RCC 7860 (cell line): ENCODE data around the gene HTD2.

Source experiments
- DNase-seq: peaks from one replicate; pipeline ENCODE4 v3.0.0-alpha.2; 2015; ENCODE audit warnings: low spot score
- FAIRE-seq: peaks from 2 replicates; lab custom pipeline; 2012; peaks lifted over from hg19 to GRCh38; lab: Jason Lieb, UNC

HTD2 gene

GRCh38 chr3:58291671-58292338 is 14.5 kb upstream of the HTD2 start:
- FAIRE-seq = no peak
- DNase-seq = no peak

GRCh38 chr3:58292866-58293265 is 13.5 kb upstream of the HTD2 start:
- FAIRE-seq (no peak), DNase-seq (no peak)

GRCh38 chr3:58293516-58293915 is 12.8 kb upstream of the HTD2 start:
- DNase-seq (no peak), FAIRE-seq (no peak)

GRCh38 chr3:58296269-58296668 is 10.1 kb upstream of the HTD2 start:
- FAIRE-seq (no peak), DNase-seq (no peak)

GRCh38 chr3:58296843-58297242 is 9.5 kb upstream of the HTD2 start:
- FAIRE-seq (no peak), DNase-seq (no peak)

- FAIRE-seq = no peak
Observed at GRCh38 chr3:58298190-58298589, 8.1 kb upstream of the HTD2 start.

GRCh38 chr3:58299075-58299474 is 7.2 kb upstream of the HTD2 start:
- DNase-seq = no peak
- FAIRE-seq = no peak

More at GRCh38 chr3:58298190-58298589, 8.1 kb upstream of the HTD2 start:
- DNase-seq = no peak

GRCh38 chr3:58299839-58300516 is 6.3 kb upstream of the HTD2 start:
- DNase-seq = peak; percentile 26
- no peak for FAIRE-seq

GRCh38 chr3:58307639-58308215 is 1.4 kb downstream of the HTD2 start:
- DNase-seq = peak; percentile 17
- no peak for FAIRE-seq

- DNase-seq (no peak), FAIRE-seq (no peak)
Observed at GRCh38 chr3:58308728-58309127, 2.4 kb downstream of the HTD2 start.

GRCh38 chr3:58317811-58318210 is 11.5 kb downstream of the HTD2 start:
- DNase-seq (no peak), FAIRE-seq (no peak)

- DNase-seq (no peak), FAIRE-seq (no peak)
Observed at GRCh38 chr3:58321791-58322190, 15.5 kb downstream of the HTD2 start.

GRCh38 chr3:58322793-58323192 is 16.5 kb downstream of the HTD2 start:
- no peak for FAIRE-seq

GRCh38 chr3:58323529-58324390 is 17.4 kb downstream of the HTD2 start:
- FAIRE-seq (no peak), DNase-seq (no peak)

More at GRCh38 chr3:58322793-58323192, 16.5 kb downstream of the HTD2 start:
- DNase-seq = no peak

GRCh38 chr3:58324391-58325390 is 18.4 kb downstream of the HTD2 start:
- DNase-seq = no peak

GRCh38 chr3:58325525-58325992 is 19.2 kb downstream of the HTD2 start:
- FAIRE-seq (peak; percentile 72), DNase-seq (peak; percentile 67)

More at GRCh38 chr3:58324391-58325390, 18.4 kb downstream of the HTD2 start:
- no peak for FAIRE-seq

- FAIRE-seq (no peak), DNase-seq (no peak)
Observed at GRCh38 chr3:58326267-58326900, 20.1 kb downstream of the HTD2 start.

GRCh38 chr3:58329150-58329921 is 23.0 kb downstream of the HTD2 start:
- DNase-seq (no peak), FAIRE-seq (no peak)
